GM18907 (cell line): Measurements from ENCODE around the gene TRIM59.

ENCODE experiments used
- ATAC-seq: cut with Tn5 transposase; IDR thresholded peaks from one replicate; pipeline ENCODE4 v1.9.1; 2021; ENCODE audit warnings: mild to moderate bottlenecking, moderate library complexity; ENCODE audit not compliant: unreplicated experiment

Gene TRIM59

DNA sequence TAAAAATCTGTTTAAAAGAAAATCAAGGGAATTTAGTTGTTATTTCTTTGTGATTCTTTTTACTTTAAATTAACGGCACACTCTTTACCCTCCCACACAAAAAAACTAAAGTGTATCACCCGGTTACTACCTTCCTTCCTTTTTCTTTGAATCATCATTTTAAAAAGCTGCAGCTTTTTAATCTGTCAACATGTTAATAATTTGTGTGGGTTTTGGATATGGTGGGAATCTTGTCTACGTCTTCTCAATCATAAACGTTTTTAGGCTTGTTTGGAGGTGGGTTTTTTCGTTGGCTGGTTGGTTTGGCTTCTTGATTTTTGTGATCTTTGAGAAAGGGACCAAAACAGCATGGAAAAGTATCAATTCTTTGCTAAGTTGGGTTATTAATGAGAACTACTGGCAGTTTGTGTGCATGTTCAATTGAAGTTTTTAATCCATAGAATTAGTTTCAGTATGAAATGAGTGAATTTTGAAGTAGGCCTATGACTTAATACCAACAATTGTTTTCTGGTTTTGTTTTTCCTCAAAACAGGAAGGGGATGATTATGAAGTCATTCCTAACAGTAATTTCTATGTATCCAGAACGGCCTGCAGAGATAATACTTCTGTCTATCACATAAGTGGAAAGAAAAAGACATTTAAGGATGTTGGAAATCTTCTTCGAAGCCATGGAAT, 45.7 kb downstream of the TRIM59 start:
- ATAC-seq, result no peak

GRCh38 chr3:160403028-160403545, 46.5 kb downstream of the TRIM59 start:
- ATAC-seq, result no peak

DNA sequence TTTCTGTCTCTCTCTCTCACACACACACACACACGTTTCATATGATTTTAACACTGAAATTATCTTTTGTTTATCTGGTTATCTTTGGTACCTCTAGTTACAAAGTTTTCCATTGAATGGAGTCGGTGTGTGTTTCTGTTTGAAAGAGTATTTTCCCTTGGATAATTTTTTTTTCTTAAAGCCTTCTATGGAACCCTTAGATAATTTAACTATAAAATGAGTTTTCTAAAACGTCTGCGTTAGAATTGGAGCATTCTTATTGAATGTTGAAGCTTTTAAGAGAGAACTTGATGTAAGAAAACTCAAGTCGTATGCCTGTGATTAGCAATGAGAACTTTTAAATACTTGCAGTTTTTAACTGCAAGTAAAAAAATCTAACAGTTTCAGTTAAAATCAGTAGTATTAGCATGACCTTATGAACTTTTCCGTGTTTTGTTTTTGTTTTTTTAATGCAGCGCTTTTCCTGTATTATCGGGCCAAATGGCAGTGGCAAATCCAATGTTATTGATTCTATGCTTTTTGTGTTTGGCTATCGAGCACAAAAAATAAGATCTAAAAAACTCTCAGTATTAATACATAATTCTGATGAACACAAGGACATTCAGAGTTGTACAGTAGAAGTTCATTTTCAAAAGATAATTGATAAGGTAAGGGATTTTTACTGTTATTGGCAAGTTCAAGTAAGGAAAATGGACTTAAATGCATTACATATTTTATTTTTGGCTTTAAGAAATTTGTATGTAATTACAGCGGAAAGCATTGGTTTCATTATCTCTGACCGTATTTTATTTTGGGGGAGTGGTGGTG, 47.2 kb downstream of the TRIM59 start:
- no peak for ATAC-seq

DNA sequence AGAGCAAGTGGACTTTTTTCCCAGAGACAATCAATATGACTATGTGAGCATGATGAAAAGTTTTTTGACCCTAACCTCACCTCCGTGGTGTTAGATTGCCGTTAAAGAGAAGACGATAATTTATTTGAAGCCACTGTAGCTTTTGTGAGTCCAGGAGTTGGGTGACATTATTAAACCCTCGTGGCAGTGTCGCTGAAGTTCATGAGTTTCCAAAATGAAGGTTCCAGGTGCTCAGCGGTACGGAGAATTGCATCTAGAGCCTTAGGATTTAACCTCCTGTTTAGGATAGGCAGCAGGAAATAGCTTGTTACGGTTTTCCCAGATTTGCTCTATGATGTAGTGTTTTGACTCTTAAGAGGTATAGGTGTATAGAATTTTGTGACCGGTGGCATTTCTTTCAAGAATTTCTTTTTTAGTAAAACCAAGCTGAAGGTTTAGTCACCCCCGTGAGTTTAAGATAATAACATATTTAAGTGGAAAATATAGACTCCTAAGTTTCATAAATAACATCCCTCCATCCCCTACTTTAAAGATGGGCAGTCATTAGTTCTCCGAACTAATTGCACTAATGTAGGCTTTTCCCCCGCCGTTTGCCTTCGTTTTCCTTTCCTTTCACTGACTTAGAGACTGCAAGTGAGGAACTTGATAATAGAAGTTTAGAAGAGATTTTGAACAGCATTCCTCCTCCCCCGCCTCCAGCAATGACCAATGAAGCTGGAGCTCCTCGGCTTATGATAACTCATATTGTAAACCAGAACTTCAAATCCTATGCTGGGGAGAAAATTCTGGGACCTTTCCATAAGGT, 48.1 kb downstream of the TRIM59 start:
- no peak for ATAC-seq

DNA sequence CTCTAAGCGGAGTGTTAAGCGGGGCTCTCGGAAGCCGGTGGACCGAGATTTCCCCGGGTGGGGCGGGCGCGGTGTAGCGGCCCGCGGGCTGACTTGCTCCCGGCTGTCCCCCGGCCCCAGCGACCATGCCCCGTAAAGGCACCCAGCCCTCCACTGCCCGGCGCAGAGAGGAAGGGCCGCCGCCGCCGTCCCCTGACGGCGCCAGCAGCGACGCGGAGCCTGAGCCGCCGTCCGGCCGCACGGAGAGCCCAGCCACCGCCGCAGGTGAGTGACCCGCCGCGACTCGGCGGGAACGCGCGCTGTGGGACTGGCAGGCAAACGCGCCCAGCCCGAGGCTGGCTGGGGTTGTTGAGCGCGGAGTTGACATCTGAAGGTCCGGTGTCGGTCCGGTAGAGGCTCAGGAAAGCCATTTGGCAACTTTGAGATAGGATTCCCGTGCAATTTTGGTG, 48.9 kb downstream of the TRIM59 start:
- peak; percentile 13 for ATAC-seq

- peak; percentile 17 for ATAC-seq
Measured at GRCh38 chr3:160400030-160400701, 49.4 kb downstream of the TRIM59 start.

GRCh38 chr3:160399125-160400029, 50.2 kb downstream of the TRIM59 start, which contains the start of the genes IFT80 and SMC4:
IFT80 (minus strand) TSS chr3:160399225; CDS start chr3:160384600, 14,625 bp downstream.
SMC4 (plus strand) TSS chr3:160399650; CDS start chr3:160400827, 1,177 bp downstream.
- ATAC-seq, result peak; percentile 95

GRCh38 chr3:160398820-160399124, 50.8 kb downstream of the TRIM59 start:
- ATAC-seq, result peak; percentile 20

DNA sequence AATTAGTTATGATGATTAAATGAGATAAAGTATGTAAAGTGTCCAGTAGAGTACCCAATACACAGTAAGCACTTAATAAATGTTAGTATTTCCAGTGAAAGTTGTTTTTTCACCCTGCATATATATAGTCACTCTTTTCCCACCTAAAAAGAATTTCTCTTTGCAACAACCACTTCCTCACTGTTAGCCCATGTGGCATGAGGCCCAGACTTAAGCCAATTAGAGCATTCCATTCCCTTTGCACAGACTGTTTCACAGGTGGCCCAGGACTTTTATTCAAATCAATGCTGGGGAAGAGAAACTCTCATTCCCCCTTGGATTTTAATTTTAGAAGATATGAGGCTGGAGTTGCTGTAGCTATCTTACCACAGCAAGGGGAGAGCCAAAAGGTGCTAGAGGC, 54.3 kb downstream of the TRIM59 start:
- no peak for ATAC-seq

- no peak for ATAC-seq
Measured at GRCh38 chr3:160394009-160394392, 55.6 kb downstream of the TRIM59 start.

DNA sequence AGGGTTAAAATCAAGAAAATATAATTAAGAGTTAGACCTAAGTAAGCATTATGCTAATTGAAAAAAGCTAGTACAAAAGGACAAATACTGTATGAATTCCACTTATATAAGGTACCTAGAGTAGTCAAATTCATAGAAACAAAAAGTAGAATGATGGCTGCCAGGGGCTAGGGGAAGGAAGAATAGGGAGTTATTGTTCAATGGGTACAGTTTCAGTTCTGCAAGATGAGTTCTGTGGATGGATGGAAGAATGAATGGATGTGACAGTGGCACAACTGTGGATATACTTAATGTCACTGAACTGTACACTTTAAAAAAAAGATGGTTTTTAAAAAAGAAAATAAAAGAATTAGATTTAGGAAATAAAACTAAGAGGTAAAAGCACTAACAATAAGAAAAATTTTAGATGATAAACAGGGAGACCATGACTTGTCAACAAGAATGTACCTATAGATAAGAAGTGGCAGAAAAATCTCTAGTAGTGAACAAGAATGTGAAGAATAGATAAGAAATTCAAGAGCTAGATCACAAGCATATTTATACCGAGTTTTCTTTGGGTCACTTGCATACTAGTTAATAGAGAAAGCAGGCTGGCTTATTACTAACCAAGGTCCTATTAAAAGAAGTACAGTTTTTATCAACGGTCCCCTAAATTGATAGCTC, 56.1 kb downstream of the TRIM59 start:
- no peak for ATAC-seq

DNA sequence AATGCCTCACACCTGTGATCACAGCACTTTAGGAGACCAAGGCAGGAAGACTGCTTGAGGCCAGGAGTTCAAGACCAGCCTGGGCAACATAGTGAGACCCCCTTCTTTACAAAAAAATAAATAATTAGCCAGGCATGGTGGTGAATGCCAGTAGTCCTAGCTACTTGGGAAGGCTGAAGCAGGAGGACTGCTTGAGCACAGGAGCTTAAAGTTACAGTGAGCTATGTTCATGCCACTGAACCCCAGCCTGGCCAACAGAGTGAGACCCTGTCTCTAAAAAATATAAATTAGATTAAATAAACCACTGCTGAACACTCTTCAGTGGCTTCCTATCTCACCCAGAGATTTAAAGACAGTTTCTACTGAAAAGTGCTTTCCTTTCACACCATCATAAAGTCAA, 56.8 kb downstream of the TRIM59 start:
- no peak for ATAC-seq

GRCh38 chr3:160390565-160391138, 58.9 kb downstream of the TRIM59 start:
- ATAC-seq, result peak; percentile 69
